Astrocyte (in vitro differentiated cells and primary cell): ENCODE measurements around the gene DUSP28. TPM values are rescaled to one million over a fixed set of nuclear protein-coding genes. Genes with fewer than 3 reads are reported as not detected.
A peak's percentile ranks its signal among the peaks of the same experiment; 100 is the strongest.

Source experiments
- DNase-seq: peaks from one replicate; pipeline ENCODE4 v3.0.0-alpha.2; 2010; ENCODE audit warnings: low read depth
- FAIRE-seq: peaks from 2 replicates; lab custom pipeline; 2011; peaks lifted over from hg19 to GRCh38; lab: Jason Lieb, UNC
- H2AFZ ChIP-seq: 2 replicates; pipeline ENCODE4 v1.6.0; 2012; ENCODE audit warnings: low read depth, low read length, inconsistent platforms
- H3K27ac ChIP-seq: 2 replicates; pipeline ENCODE4 v1.5.1; 2011; ENCODE audit warnings: low read depth, low read length, inconsistent platforms
- H3K27me3 ChIP-seq: 2 replicates; pipeline ENCODE4 v1.6.0; 2011; ENCODE audit warnings: low read length, inconsistent platforms; ENCODE audit not compliant: insufficient read depth
- H3K36me3 ChIP-seq: 2 replicates; pipeline ENCODE4 v1.5.1; 2011; ENCODE audit warnings: low read length, inconsistent platforms; ENCODE audit not compliant: insufficient read depth
- H3K4me1 ChIP-seq: 2 replicates; pipeline ENCODE4 v1.5.1; 2011; ENCODE audit warnings: low read length, inconsistent platforms; ENCODE audit not compliant: insufficient read depth
- H3K4me2 ChIP-seq: 2 replicates; pipeline ENCODE4 v1.6.0; 2012; ENCODE audit warnings: low read length, inconsistent platforms
- H3K4me3 ChIP-seq: 2 replicates; pipeline ENCODE4 v1.5.1; 2011; ENCODE audit warnings: low read depth, mild to moderate bottlenecking, low read length, inconsistent platforms; ENCODE audit not compliant: insufficient read depth
- H3K79me2 ChIP-seq: 2 replicates; pipeline ENCODE4 v1.6.0; 2012; ENCODE audit warnings: mild to moderate bottlenecking, low read length, inconsistent platforms; ENCODE audit not compliant: insufficient read depth
- H3K9ac ChIP-seq: 2 replicates; pipeline ENCODE4 v1.6.0; 2012; ENCODE audit warnings: mild to moderate bottlenecking, low read length, inconsistent platforms
- H3K9me3 ChIP-seq: 2 replicates; pipeline ENCODE4 v1.5.1; 2012; ENCODE audit warnings: low read depth, mild to moderate bottlenecking, low read length, inconsistent platforms; ENCODE audit not compliant: insufficient read depth
- H4K20me1 ChIP-seq: 2 replicates; pipeline ENCODE4 v1.6.0; 2012; ENCODE audit warnings: low read length, inconsistent platforms; ENCODE audit not compliant: insufficient read depth
- H3K27ac Mint-ChIP-seq: one replicate; pipeline ENCODE4 v1.8.0; 2021; ENCODE audit warnings: mild to moderate bottlenecking, mixed read lengths; ENCODE audit not compliant: unreplicated experiment
- H3K27me3 Mint-ChIP-seq: one replicate; pipeline ENCODE4 v1.8.0; 2021; ENCODE audit warnings: low read depth, mixed read lengths; ENCODE audit not compliant: unreplicated experiment
- H3K36me3 Mint-ChIP-seq: one replicate; pipeline ENCODE4 v1.8.0; 2021; ENCODE audit warnings: low read depth, mixed read lengths; ENCODE audit not compliant: unreplicated experiment
- H3K4me1 Mint-ChIP-seq: one replicate; pipeline ENCODE4 v1.8.0; 2021; ENCODE audit warnings: low read depth, mixed read lengths; ENCODE audit not compliant: unreplicated experiment
- H3K4me3 Mint-ChIP-seq: one replicate; pipeline ENCODE4 v1.8.0; 2021; ENCODE audit warnings: mild to moderate bottlenecking, moderate library complexity, mixed read lengths; ENCODE audit not compliant: unreplicated experiment
- H3K9me3 Mint-ChIP-seq: one replicate; pipeline ENCODE4 v1.8.0; 2021; ENCODE audit warnings: mild to moderate bottlenecking, mixed read lengths; ENCODE audit not compliant: unreplicated experiment
- CTCF ChIP-seq: IDR thresholded peaks from 2 replicates; pipeline ENCODE4 v1.5.1; 2011; ENCODE audit warnings: low read depth, mild to moderate bottlenecking, inconsistent platforms, low read length, moderate library complexity; ENCODE audit not compliant: insufficient read depth
- EZH2 ChIP-seq: IDR thresholded peaks from 2 replicates; pipeline ENCODE4 v1.6.1; 2012; ENCODE audit warnings: mild to moderate bottlenecking, low read length, inconsistent platforms; ENCODE audit not compliant: insufficient read depth
- total RNA-seq: library from RNA; stranded (reverse); gene quantifications from 2 replicates; pipeline ENCODE4 v1.2.1, GENCODE V29; 2021

The DUSP28 gene
- total RNA-seq, 1 donor from 2014 or later = 4.1 TPM

GRCh38 chr2:240558236-240558761 is 1.9 kb upstream of the DUSP28 start:
- Mint-ChIP-seq H3K9me3 (no peaks in the 10 kb centered on the region), H3K4me1 (peaks cover 6% of the 10 kb centered on the region), H3K4me3 (peak overlapping the region; percentile 85), H3K36me3 (peaks cover 5% of the 10 kb centered on the region), H3K27ac (peak overlapping the region; percentile 53), H3K27me3 (peaks cover 2% of the 10 kb centered on the region)
- no peak for DNase-seq
- no peak overlapping the region for H3K27ac ChIP-seq
- H3K27me3 ChIP-seq = no peaks in the 10 kb centered on the region
- TF ChIP-seq CTCF = no peak
- TF ChIP-seq EZH2 = no peak
- peaks cover 35% of the 10 kb centered on the region for H3K79me2 ChIP-seq
- FAIRE-seq = no peak
- H3K4me1 ChIP-seq = peaks cover 36% of the 10 kb centered on the region
- H3K9ac ChIP-seq = no peak overlapping the region
- H4K20me1 ChIP-seq = peaks cover 23% of the 10 kb centered on the region
- H3K36me3 ChIP-seq = no peaks in the 10 kb centered on the region
- H2AFZ ChIP-seq = peak overlapping the region; percentile 43
- H3K9me3 ChIP-seq = no peaks in the 10 kb centered on the region
- H3K4me2 ChIP-seq = peak overlapping the region; percentile 88
- peak overlapping the region; percentile 48 for H3K4me3 ChIP-seq

GRCh38 chr2:240559286-240559685 is 871 bp upstream of the DUSP28 start:
- H3K4me1 Mint-ChIP-seq = peaks cover 8% of the 10 kb centered on the region
- no peaks in the 10 kb centered on the region for H3K9me3 ChIP-seq
- no peak overlapping the region for H2AFZ ChIP-seq
- DNase-seq (no peak), FAIRE-seq (no peak)
- peaks cover 36% of the 10 kb centered on the region for H3K4me1 ChIP-seq
- H3K4me2 ChIP-seq = peak overlapping the region; percentile 88
- no peak overlapping the region for H3K27ac ChIP-seq
- peak overlapping the region; percentile 41 for H3K27ac Mint-ChIP-seq
- no peaks in the 10 kb centered on the region for H3K27me3 ChIP-seq
- H3K36me3 Mint-ChIP-seq = peaks cover 5% of the 10 kb centered on the region
- H3K36me3 ChIP-seq = no peaks in the 10 kb centered on the region
- H3K79me2 ChIP-seq = peaks cover 33% of the 10 kb centered on the region
- peaks cover 2% of the 10 kb centered on the region for H3K27me3 Mint-ChIP-seq
- H3K9me3 Mint-ChIP-seq = no peaks in the 10 kb centered on the region
- H3K9ac ChIP-seq = no peak overlapping the region
- peaks cover 23% of the 10 kb centered on the region for H4K20me1 ChIP-seq
- peak overlapping the region; percentile 62 for H3K4me3 ChIP-seq
- peak overlapping the region; percentile 85 for H3K4me3 Mint-ChIP-seq
- TF ChIP-seq EZH2 = no peak
- TF ChIP-seq CTCF = no peak
